Kidney capillary endothelial cell (primary cell): ENCODE measurements around the gene ATP6V0C.
A peak's percentile ranks its signal among the peaks of the same experiment; 100 is the strongest.

Experiments used
- DNase-seq: peaks from one replicate; pipeline ENCODE4 v3.0.0-alpha.2; 2018; ENCODE audit warnings: low spot score

The ATP6V0C gene

GRCh38 chr16:2490190-2491105 lies 23.3 kb upstream of the ATP6V0C start:
- DNase-seq, result no peak

- no peak for DNase-seq
These were observed 21.5 kb upstream of the ATP6V0C start for GRCh38 chr16:2492292-2492691.

- no peak for DNase-seq
These were observed 20.1 kb upstream of the ATP6V0C start for GRCh38 chr16:2493605-2494004.

DNA sequence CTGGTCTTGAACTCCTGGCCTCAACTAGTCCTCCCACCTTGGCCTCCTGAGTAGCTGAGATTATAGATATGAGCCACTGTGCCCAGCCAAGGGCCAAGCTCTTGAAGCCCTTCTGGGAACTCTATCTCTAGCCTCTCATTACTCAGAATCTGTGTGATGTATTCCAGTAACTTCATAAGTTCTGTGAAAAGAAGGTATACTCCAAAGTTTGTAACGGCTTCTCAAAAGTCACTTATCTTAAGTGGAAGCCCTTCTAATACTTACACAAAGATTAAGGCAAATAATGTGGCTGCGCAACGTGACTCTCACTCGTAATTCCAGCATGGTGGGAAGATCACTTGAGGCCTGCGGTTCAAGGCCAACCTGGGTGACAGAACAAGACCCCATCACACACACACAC lies 19.1 kb upstream of the ATP6V0C start:
- DNase-seq, result no peak

GRCh38 chr16:2495041-2495440 lies 18.7 kb upstream of the ATP6V0C start:
- no peak for DNase-seq

DNA sequence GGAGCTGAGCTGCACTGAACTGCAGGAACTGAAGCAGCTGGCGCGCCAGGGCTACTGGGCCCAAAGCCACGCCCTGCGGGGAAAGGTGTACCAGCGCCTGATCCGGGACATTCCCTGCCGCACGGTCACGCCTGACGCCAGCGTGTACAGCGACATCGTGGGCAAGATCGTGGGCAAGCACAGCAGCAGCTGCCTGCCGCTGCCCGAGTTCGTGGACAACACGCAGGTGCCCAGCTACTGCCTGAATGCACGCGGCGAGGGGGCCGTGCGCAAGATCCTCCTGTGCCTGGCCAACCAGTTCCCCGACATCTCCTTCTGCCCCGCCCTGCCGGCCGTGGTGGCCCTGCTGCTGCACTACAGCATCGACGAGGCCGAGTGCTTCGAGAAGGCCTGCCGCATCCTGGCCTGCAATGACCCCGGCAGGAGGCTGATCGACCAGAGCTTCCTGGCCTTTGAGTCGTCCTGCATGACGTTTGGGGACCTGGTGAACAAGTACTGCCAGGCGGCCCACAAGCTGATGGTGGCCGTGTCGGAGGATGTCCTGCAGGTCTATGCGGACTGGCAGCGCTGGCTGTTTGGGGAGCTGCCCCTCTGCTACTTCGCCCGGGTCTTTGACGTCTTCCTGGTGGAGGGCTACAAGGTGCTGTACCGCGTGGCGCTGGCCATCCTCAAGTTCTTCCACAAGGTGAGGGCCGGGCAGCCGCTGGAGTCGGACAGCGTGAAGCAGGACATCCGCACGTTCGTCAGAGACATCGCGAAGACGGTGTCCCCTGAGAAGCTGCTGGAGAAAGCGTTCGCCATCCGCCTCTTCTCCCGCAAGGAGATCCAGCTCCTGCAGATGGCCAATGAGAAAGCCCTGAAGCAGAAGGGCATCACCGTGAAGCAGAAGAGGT lies 17.3 kb upstream of the ATP6V0C start:
- no peak for DNase-seq

GRCh38 chr16:2497116-2497630 lies 16.6 kb upstream of the ATP6V0C start:
- no peak for DNase-seq

GRCh38 chr16:2497695-2498484 lies 15.9 kb upstream of the ATP6V0C start:
- no peak for DNase-seq

GRCh38 chr16:2498531-2499253 lies 15.1 kb upstream of the ATP6V0C start:
- DNase-seq, result no peak

GRCh38 chr16:2499454-2499853 lies 14.3 kb upstream of the ATP6V0C start:
- no peak for DNase-seq

- no peak for DNase-seq
These were observed 13.8 kb upstream of the ATP6V0C start for GRCh38 chr16:2499890-2500429.

- no peak for DNase-seq
These were observed 13.3 kb upstream of the ATP6V0C start for GRCh38 chr16:2500430-2500917.

- peak; percentile 84 for DNase-seq
These were observed 12.6 kb upstream of the ATP6V0C start for GRCh38 chr16:2500918-2501750.

- DNase-seq, result no peak
These were observed 11.5 kb upstream of the ATP6V0C start for GRCh38 chr16:2501946-2502895.

- no peak for DNase-seq
These were observed 8.1 kb upstream of the ATP6V0C start for GRCh38 chr16:2505695-2506094.

DNA sequence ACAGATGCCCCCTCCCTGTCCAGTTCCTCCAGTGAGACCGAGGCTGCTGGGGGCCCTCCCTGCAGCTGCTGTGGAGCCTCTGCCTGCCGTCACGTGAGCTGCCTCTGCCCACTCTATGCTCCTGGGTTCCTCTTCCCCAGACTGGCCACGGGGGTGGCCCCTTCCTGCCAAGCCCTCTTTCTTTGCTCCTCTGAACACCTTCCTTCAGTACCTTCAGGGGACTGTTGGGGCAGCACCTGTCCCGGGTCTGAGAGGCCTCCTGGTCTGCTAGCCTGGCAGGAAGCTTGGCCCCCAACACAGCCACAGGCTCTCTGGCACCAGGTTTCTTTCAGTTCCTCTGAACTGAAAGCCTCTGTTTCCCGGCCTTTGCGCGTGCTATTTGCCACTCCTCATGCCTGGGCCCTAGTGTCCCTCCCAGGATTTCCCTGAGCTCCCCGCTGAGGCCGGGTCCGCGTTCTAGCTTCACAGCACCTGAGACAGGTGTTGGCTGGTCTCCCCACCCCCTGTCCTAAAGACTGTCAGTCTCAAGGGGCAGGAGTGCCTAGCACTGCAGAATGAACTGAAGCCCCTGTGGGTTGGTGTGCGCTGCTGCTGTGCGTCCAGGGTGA lies 6.6 kb upstream of the ATP6V0C start:
- no peak for DNase-seq

GRCh38 chr16:2507665-2508064 lies 6.1 kb upstream of the ATP6V0C start:
- DNase-seq, result no peak

DNA sequence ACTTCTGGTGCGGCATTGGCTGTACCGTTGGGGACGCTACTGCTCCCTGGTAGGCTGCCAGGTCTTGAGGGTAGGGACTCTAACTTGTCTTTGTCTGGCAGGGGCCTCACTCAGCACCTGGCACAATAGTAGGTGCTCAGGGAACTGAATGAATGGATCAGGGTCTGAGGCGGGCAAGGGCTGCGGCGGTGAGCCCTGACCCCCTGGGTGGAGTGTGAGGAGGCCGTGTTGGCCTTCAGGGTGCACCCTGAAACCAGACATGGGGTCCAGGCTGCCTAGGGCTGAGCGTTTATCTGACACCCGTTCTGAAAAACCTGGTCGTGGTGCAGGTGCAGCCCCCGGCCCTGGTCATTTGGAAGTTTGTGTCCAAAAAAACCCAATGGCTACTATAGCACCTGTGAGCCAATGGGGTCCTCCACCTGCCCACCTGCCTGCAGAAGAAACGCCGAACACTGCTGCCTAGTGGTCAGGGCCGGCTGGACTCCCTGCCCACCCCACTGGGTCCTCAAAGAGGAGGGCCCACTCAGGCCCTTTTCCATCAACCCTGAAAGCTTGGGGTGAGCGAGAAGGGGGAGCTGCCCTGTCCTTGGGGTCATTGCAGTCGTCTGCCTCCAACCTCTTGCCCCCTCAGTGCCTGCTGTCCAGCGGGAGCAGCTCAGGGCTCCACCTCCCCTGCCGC lies 4.9 kb upstream of the ATP6V0C start:
- no peak for DNase-seq
